ENCODE data around the gene ZBBX. TPM values are rescaled to one million over a fixed set of nuclear protein-coding genes. Genes with fewer than 3 reads are reported as not detected.

Gene ZBBX
- total and polyA plus RNA-seq, 4 donors = not detected

- WGBS = 92% methylated on average over 8 of the region's 8 CpGs
- Histone ChIP-seq H3K9me3 (ENCODE audit: control insufficient read depth in 4 of 4, low read length in 3 of 4) (no peaks in the 10 kb centered on the region), H3K4me1 (ENCODE audit: control insufficient read depth in 4 of 4, insufficient read depth in 4 of 4, low read length in 3 of 4) (peaks cover 0 to 14% (median 7%) of the 10 kb centered on the region in 4 donors), H3K4me3 (ENCODE audit: low read depth in 1 of 3, low read length in 3 of 3) (no peak overlapping the region), H3K27me3 (ENCODE audit: control insufficient read depth in 4 of 4, insufficient read depth in 4 of 4, low read length in 3 of 4) (no peaks in the 10 kb centered on the region), H3K27ac (ENCODE audit: low read depth in 1 of 2, low read length in 2 of 2) (no peak overlapping the region), H3K9ac (ENCODE audit: low read depth in 1 of 2, low read length in 2 of 2) (no peak overlapping the region), H3K36me3 (ENCODE audit: control insufficient read depth in 4 of 4, insufficient read depth in 3 of 4, low read depth in 1 of 4, low read length in 3 of 4) (no peaks in the 10 kb centered on the region)
- no peak for DNase-seq (ENCODE audit: low spot score)
- TF ChIP-seq RAD21 (IDR thresholded peaks at IDR 0.05) (no peak), REST (IDR thresholded peaks at IDR 0.05) (no peak), TAF1 (conservative IDR thresholded peaks at IDR 0.05) (no peak), CTCF (IDR thresholded peaks at IDR 0.05; ENCODE audit: low read depth, low read length, missing input control) (no peak), EGR1 (IDR thresholded peaks at IDR 0.05; ENCODE audit: low read depth in 2 of 2) (no peak), ATF3 (IDR thresholded peaks at IDR 0.05) (no peak), HNF4A (conservative IDR thresholded peaks at IDR 0.05) (no peak), JUND (IDR thresholded peaks at IDR 0.05) (no peak), RXRA (IDR thresholded peaks at IDR 0.05) (no peak), HNF4G (IDR thresholded peaks at IDR 0.05) (no peak), FOXA2 (IDR thresholded peaks at IDR 0.05) (no peak), ZBTB33 (IDR thresholded peaks at IDR 0.05) (no peak), FOXA1 (IDR thresholded peaks at IDR 0.05) (no peak), MAX (IDR thresholded peaks at IDR 0.05) (no peak), GABPA (IDR thresholded peaks at IDR 0.05 in 1 of 2, conservative IDR thresholded peaks at IDR 0.05 in 1 of 2) (no peak), SP1 (IDR thresholded peaks at IDR 0.05) (no peak), NR2F2 (IDR thresholded peaks at IDR 0.05) (no peak), YY1 (IDR thresholded peaks at IDR 0.05) (no peak)
Measured at GRCh38 chr3:167289435-167289834, 90.7 kb downstream of the ZBBX start.
